Measurements from ENCODE around the gene NFATC3. TPM values are rescaled to one million over a fixed set of nuclear protein-coding genes. Genes with fewer than 3 reads are reported as not detected.

Gene NFATC3
- total RNA-seq, 2 donors from 2014 or later: 27.4 to 30.1 TPM

DNA sequence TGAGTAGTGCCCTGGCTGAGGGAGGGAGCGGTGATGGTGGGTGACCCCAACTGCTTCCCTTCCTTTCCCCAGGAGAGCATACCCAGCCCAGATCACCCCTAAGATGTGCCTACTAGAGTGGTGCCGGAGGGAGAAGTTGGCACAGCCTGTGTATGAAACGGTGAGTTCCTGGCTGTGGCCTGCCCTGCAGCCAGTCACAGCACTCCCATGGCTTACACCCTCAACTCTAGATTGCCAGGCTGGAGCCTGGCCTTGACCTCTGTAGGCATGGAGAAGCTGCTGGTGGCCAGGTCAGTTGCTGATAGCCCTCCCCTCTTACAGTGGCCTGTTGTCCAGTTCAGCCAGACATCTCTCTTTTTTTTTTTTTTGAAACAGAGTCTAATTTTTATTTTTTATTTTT is 8.6 kb upstream of the NFATC3 start:
- no peak overlapping the region for H3K4me3 Mint-ChIP-seq
- H3K4me1 Mint-ChIP-seq: peaks cover 8% of the 10 kb centered on the region
- H3K4me3 ChIP-seq (ENCODE audit: low read length): no peak overlapping the region
- H3K27ac ChIP-seq (ENCODE audit: low read depth, low read length): no peak overlapping the region
- no peak overlapping the region for H3K27ac Mint-ChIP-seq
- no peaks in the 10 kb centered on the region for H3K9me3 ChIP-seq (ENCODE audit: control insufficient read depth, low read length)
- peaks cover 48% of the 10 kb centered on the region for H3K36me3 Mint-ChIP-seq (ENCODE audit: low read depth)
- 100% methylated on average over 2 to 3 of the region's 3 CpGs for WGBS, 2 experiments (ENCODE audit: insufficient coverage in 1 of 2, insufficient read length in 1 of 2)
- H3K9ac ChIP-seq (ENCODE audit: extremely low read depth, low read length, poor library complexity, severe bottlenecking): no peak overlapping the region
- DNase-seq: no peak
- TF ChIP-seq, protein P1, sequence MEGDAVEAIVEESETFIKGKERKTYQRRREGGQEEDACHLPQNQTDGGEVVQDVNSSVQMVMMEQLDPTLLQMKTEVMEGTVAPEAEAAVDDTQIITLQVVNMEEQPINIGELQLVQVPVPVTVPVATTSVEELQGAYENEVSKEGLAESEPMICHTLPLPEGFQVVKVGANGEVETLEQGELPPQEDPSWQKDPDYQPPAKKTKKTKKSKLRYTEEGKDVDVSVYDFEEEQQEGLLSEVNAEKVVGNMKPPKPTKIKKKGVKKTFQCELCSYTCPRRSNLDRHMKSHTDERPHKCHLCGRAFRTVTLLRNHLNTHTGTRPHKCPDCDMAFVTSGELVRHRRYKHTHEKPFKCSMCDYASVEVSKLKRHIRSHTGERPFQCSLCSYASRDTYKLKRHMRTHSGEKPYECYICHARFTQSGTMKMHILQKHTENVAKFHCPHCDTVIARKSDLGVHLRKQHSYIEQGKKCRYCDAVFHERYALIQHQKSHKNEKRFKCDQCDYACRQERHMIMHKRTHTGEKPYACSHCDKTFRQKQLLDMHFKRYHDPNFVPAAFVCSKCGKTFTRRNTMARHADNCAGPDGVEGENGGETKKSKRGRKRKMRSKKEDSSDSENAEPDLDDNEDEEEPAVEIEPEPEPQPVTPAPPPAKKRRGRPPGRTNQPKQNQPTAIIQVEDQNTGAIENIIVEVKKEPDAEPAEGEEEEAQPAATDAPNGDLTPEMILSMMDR (conservative IDR thresholded peaks at IDR 0.05): no peak
- no peaks in the 10 kb centered on the region for H3K27me3 Mint-ChIP-seq (ENCODE audit: insufficient read depth)
- peaks cover 7% of the 10 kb centered on the region for H3K4me1 ChIP-seq (ENCODE audit: control insufficient read depth, insufficient read depth, low read length)
- peaks cover 36% of the 10 kb centered on the region for H3K36me3 ChIP-seq (ENCODE audit: control insufficient read depth, insufficient read depth, low read length)
- no peaks in the 10 kb centered on the region for H3K27me3 ChIP-seq (ENCODE audit: control insufficient read depth, insufficient read depth, low read length, poor library complexity, severe bottlenecking)
- no peaks in the 10 kb centered on the region for H3K9me3 Mint-ChIP-seq

DNA sequence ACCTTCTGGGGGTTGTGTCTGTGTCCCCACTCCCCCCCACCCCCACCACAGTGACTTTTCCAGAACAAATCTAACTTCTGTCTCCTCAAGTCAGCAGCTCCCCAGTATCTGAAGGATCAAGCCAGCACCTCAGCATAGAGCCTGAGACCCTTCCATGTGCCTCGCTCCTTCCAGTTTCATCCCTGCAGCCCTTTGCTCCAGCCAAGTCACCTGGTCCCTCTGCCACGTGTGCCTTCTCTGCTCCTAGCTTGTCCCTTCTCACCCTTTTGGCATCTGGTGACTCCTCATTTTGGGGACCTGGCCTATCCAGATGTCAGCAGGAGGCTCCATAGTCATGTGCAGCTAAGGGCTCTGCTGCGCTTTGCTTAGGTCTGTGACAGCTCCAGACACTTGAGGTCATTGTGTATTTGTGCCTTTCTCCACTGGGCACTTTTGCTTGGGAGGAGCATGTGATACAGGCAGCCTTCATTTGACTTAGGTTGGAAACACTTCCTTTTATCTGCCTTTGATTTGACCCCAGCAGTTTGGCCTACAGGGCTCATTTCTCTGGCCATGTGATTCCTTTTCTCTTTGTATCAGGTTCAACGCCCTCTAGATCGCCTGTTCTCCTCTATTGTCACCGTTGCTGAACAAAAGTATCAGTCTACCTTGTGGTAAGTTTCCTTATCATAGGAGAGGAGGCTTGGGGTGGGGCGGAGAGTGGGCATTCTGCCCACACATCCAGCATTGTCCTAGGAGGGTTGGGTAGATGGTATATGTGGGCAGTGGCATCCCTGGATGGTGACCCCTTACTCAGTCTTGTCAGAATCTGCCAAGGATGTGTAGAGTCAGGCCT is 7.1 kb upstream of the NFATC3 start:
- no peaks in the 10 kb centered on the region for H3K9me3 ChIP-seq (ENCODE audit: control insufficient read depth, low read length)

DNA sequence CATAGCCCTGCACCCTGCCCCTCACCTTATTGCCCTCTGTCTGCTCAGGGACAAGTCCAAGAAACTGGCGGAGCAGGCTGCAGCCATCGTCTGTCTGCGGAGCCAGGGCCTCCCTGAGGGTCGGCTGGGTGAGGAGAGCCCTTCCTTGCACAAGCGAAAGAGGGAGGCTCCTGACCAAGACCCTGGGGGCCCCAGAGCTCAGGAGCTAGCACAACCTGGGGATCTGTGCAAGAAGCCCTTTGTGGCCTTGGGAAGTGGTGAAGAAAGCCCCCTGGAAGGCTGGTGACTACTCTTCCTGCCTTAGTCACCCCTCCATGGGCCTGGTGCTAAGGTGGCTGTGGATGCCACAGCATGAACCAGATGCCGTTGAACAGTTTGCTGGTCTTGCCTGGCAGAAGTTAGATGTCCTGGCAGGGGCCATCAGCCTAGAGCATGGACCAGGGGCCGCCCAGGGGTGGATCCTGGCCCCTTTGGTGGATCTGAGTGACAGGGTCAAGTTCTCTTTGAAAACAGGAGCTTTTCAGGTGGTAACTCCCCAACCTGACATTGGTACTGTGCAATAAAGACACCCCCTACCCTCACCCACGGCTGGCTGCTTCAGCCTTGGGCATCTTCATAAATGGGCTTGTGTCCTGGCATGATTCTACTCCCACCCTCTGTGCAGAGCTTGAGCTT is 6.3 kb upstream of the NFATC3 start:
- no peak overlapping the region for H3K9ac ChIP-seq (ENCODE audit: extremely low read depth, low read length, poor library complexity, severe bottlenecking)
- Mint-ChIP-seq H3K27ac (no peak overlapping the region), H3K36me3 (ENCODE audit: low read depth) (peaks cover 38% of the 10 kb centered on the region), H3K9me3 (no peaks in the 10 kb centered on the region), H3K4me3 (no peak overlapping the region), H3K4me1 (peaks cover 15% of the 10 kb centered on the region), H3K27me3 (ENCODE audit: insufficient read depth) (no peaks in the 10 kb centered on the region)
- H3K36me3 ChIP-seq (ENCODE audit: control insufficient read depth, insufficient read depth, low read length): peaks cover 20% of the 10 kb centered on the region
- 90 to 97% methylated on average over 3 to 8 of the region's 8 CpGs for WGBS, 2 experiments (ENCODE audit: insufficient coverage in 1 of 2, insufficient read length in 1 of 2)
- no peaks in the 10 kb centered on the region for H3K27me3 ChIP-seq (ENCODE audit: control insufficient read depth, insufficient read depth, low read length, poor library complexity, severe bottlenecking)
- H3K4me3 ChIP-seq (ENCODE audit: low read length): no peak overlapping the region
- no peaks in the 10 kb centered on the region for H3K9me3 ChIP-seq (ENCODE audit: control insufficient read depth, low read length)
- no peak for DNase-seq
- TF ChIP-seq, protein P1 (conservative IDR thresholded peaks at IDR 0.05): no peak
- H3K27ac ChIP-seq (ENCODE audit: low read depth, low read length): no peak overlapping the region
- H3K4me1 ChIP-seq (ENCODE audit: control insufficient read depth, insufficient read depth, low read length): peaks cover 7% of the 10 kb centered on the region

More for the DNA sequence above, 7.1 kb upstream of the NFATC3 start:
- Histone ChIP-seq H3K4me3 (ENCODE audit: low read length) (no peak overlapping the region), H3K27me3 (ENCODE audit: control insufficient read depth, insufficient read depth, low read length, poor library complexity, severe bottlenecking) (no peaks in the 10 kb centered on the region), H3K27ac (ENCODE audit: low read depth, low read length) (no peak overlapping the region), H3K4me1 (ENCODE audit: control insufficient read depth, insufficient read depth, low read length) (peaks cover 7% of the 10 kb centered on the region), H3K9ac (ENCODE audit: extremely low read depth, low read length, poor library complexity, severe bottlenecking) (no peak overlapping the region), H3K36me3 (ENCODE audit: control insufficient read depth, insufficient read depth, low read length) (peaks cover 22% of the 10 kb centered on the region)
- no peak overlapping the region for H3K4me3 Mint-ChIP-seq
- H3K36me3 Mint-ChIP-seq (ENCODE audit: low read depth): peaks cover 41% of the 10 kb centered on the region
- peaks cover 8% of the 10 kb centered on the region for H3K4me1 Mint-ChIP-seq
- no peaks in the 10 kb centered on the region for H3K27me3 Mint-ChIP-seq (ENCODE audit: insufficient read depth)
- H3K9me3 Mint-ChIP-seq: no peaks in the 10 kb centered on the region
- TF ChIP-seq, protein P1 (conservative IDR thresholded peaks at IDR 0.05): no peak
- no peak overlapping the region for H3K27ac Mint-ChIP-seq
- DNase-seq: no peak
- 90 to 91% methylated on average over 3 to 7 of the region's 7 CpGs for WGBS, 2 experiments (ENCODE audit: insufficient coverage in 1 of 2, insufficient read length in 1 of 2)
